Smooth muscle cell (in vitro differentiated cells): ENCODE measurements around the gene ARHGAP32. TPM values are rescaled to one million over a fixed set of nuclear protein-coding genes. Genes with fewer than 3 reads are reported as not detected.
A peak's percentile ranks its signal among the peaks of the same experiment; 100 is the strongest.

Source experiments
- DNase-seq: peaks from one replicate; lab custom pipeline; 2025; ENCODE audit not compliant: unreplicated experiment; lab: John Stamatoyannopoulos, UW
- H2AFZ ChIP-seq: fragments of 200-600 bp; sonication (generic); 2 replicates; pipeline ENCODE4 v1.6.0; 2016; ENCODE audit warnings: antibody characterized with exemption, low read depth, mild to moderate bottlenecking
- H3F3A ChIP-seq: fragments of 200-600 bp; sonication (generic); 2 replicates; pipeline ENCODE4 v1.6.0; 2017; ENCODE audit warnings: antibody characterized with exemption, low read depth
- H3K27ac ChIP-seq: fragments of 200-600 bp; sonication (generic); 2 replicates; pipeline ENCODE4 v1.5.1; 2016; ENCODE audit warnings: low read depth, mild to moderate bottlenecking
- H3K27me3 ChIP-seq: fragments of 200-600 bp; sonication (generic); 2 replicates; pipeline ENCODE4 v1.6.1; 2016; ENCODE audit warnings: low read depth, mild to moderate bottlenecking
- H3K36me3 ChIP-seq: fragments of 200-600 bp; sonication (generic); 2 replicates; pipeline ENCODE4 v1.5.1; 2016; ENCODE audit warnings: low read depth
- H3K4me1 ChIP-seq: fragments of 200-600 bp; sonication (generic); 2 replicates; pipeline ENCODE4 v1.5.1; 2016; ENCODE audit warnings: low read depth
- H3K4me2 ChIP-seq: fragments of 200-600 bp; sonication (generic); 2 replicates; pipeline ENCODE4 v1.6.0; 2016; ENCODE audit warnings: mild to moderate bottlenecking
- H3K4me3 ChIP-seq: fragments of 200-600 bp; sonication (generic); 2 replicates; pipeline ENCODE4 v1.5.1; 2016; ENCODE audit warnings: mild to moderate bottlenecking
- H3K79me2 ChIP-seq: fragments of 200-600 bp; sonication (generic); 2 replicates; pipeline ENCODE4 v1.6.0; 2016; ENCODE audit warnings: low read depth, mild to moderate bottlenecking
- H3K9ac ChIP-seq: fragments of 200-600 bp; sonication (generic); 2 replicates; pipeline ENCODE4 v1.6.0; 2016; ENCODE audit warnings: low read depth
- H3K9me3 ChIP-seq: fragments of 200-600 bp; sonication (generic); replicated peaks from 2 replicates; pipeline ENCODE4 v1.5.1; 2016; ENCODE audit warnings: low read depth
- H4K20me1 ChIP-seq: fragments of 200-600 bp; sonication (generic); 2 replicates; pipeline ENCODE4 v1.6.0; 2016; ENCODE audit warnings: low read depth
- WGBS: methylation state at CpG from one replicate; pipeline ENCODE4 v1.1.7; 2016; ENCODE audit warnings: low lambda C conversion rate; 5-methylcytosine and 5-hydroxymethylcytosine counted together
- polyA plus RNA-seq: library from polyadenylated mRNA; unstranded; fragments of >200 nt; fragmentation: Nextera tagmentation; extraction: Ambion mirVana; gene quantifications from 2 replicates; pipeline ENCODE4 v1.2.1, GENCODE V29; 2016
- total RNA-seq: library from RNA; depleted of rRNA; stranded (reverse); fragments of >200 nt; gene quantifications from 2 replicates; pipeline ENCODE4 v1.2.3, GENCODE V29; 2014
- TF ChIP-seq, protein P1 (sequence below): fragments of 200-600 bp; sonication (generic); IDR thresholded peaks from 2 replicates; pipeline ENCODE4 v1.5.1; 2017; ENCODE audit warnings: borderline replicate concordance, mild to moderate bottlenecking, antibody characterized with exemption; ENCODE audit not compliant: insufficient read depth, poor library complexity, severe bottlenecking

The ARHGAP32 gene
- total and polyA plus RNA-seq, 2 experiments from 2014 or later = 8.8 to 17.8 TPM

DNA sequence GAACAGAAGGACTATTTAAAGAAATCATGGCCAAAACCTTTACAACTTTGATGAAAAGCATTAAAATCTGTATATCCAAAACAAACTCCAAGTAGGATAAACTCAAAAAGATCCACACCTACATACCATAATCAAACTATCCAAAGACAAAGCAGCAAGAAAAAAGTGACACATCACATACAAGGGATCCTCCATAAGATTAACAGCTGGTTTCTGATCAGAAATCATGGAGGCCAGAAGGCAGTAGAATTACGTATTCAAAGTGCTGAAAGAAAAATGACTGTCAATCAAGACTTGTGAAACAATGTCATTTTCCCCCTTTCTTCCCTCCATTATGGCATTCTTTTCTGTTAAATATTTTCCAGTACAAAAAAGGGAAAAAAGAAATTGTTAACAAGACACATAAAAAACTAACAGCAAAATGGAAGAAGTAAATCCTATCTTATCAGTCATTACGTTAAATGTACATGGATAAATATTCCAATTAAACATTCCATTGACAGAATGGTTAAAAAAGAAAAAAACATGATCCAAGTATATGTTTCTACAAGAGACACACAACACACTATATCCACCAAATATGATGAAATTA is 34.2 kb upstream of the ARHGAP32 start:
- H3K4me1 ChIP-seq = peaks cover 14% of the 10 kb centered on the region

DNA sequence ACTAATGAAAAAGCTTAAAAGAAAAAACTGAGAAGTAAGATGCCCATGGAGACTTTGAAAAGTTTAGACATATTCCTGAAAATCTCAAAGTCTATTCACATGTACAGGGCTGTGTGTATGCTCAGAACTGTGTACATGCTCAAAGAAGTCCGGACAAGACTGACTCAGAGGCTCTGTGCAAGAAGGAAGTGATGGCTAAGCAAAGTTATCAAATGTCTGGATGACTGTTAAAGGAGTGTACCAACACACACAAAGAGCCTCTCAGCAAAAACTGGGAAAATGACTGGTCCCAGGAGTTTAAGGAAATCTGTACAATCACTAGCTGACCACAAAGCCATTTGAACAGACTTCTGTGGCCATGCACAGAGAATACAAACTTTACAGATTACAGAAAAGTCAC is 33.1 kb upstream of the ARHGAP32 start:
- no peaks in the 10 kb centered on the region for H3K27me3 ChIP-seq
- WGBS = 6% methylated on average over 1 of the region's 1 CpG
- peaks cover 7% of the 10 kb centered on the region for H3K36me3 ChIP-seq
- DNase-seq = no peak
- peaks cover 17% of the 10 kb centered on the region for H3K4me1 ChIP-seq
- H3F3A ChIP-seq = peaks cover 34% of the 10 kb centered on the region
- no peak overlapping the region for H3K4me3 ChIP-seq
- H4K20me1 ChIP-seq = no peaks in the 10 kb centered on the region
- H3K27ac ChIP-seq = peak overlapping the region; percentile 82
- H3K9ac ChIP-seq = no peak overlapping the region
- H3K9me3 ChIP-seq = peaks cover 5% of the 10 kb centered on the region
- H3K79me2 ChIP-seq = peaks cover 70% of the 10 kb centered on the region
- no peak overlapping the region for H2AFZ ChIP-seq
- peak overlapping the region; percentile 3 for H3K4me2 ChIP-seq
- TF ChIP-seq, protein P1, sequence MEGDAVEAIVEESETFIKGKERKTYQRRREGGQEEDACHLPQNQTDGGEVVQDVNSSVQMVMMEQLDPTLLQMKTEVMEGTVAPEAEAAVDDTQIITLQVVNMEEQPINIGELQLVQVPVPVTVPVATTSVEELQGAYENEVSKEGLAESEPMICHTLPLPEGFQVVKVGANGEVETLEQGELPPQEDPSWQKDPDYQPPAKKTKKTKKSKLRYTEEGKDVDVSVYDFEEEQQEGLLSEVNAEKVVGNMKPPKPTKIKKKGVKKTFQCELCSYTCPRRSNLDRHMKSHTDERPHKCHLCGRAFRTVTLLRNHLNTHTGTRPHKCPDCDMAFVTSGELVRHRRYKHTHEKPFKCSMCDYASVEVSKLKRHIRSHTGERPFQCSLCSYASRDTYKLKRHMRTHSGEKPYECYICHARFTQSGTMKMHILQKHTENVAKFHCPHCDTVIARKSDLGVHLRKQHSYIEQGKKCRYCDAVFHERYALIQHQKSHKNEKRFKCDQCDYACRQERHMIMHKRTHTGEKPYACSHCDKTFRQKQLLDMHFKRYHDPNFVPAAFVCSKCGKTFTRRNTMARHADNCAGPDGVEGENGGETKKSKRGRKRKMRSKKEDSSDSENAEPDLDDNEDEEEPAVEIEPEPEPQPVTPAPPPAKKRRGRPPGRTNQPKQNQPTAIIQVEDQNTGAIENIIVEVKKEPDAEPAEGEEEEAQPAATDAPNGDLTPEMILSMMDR = no peak

More for the DNA sequence above, 34.2 kb upstream of the ARHGAP32 start:
- Histone ChIP-seq H3K27me3 (no peaks in the 10 kb centered on the region), H3K79me2 (peaks cover 67% of the 10 kb centered on the region), H4K20me1 (no peaks in the 10 kb centered on the region), H3K4me2 (no peak overlapping the region), H3K36me3 (peaks cover 7% of the 10 kb centered on the region), H3F3A (peaks cover 34% of the 10 kb centered on the region), H3K4me3 (no peak overlapping the region), H3K27ac (peak overlapping the region; percentile 13), H3K9ac (no peak overlapping the region), H3K9me3 (peaks cover 5% of the 10 kb centered on the region), H2AFZ (no peak overlapping the region)
- TF ChIP-seq, protein P1 = no peak
- no peak for DNase-seq
- 98% methylated on average over 2 of the region's 2 CpGs for WGBS

DNA sequence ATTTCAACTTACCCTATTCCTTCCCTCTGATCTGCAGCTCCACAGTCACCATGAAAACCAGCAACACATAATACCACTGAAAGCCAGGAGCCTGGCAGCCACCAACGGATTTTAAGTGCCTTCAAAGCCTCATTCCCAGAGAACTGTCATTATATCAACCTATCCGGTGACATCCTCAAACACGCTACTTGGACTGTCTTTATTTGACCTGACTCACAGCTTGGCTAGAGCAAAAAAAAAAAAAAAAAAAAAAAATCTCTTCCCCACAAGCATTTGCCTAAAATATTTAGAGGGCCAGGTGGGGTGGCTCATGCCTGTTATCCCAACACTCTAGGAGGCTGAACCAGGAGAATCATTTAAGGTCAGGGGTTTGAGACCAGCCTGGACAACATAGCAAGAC is 32.4 kb upstream of the ARHGAP32 start:
- Histone ChIP-seq H3K27ac (peak overlapping the region; percentile 82), H3K79me2 (peaks cover 72% of the 10 kb centered on the region), H2AFZ (no peak overlapping the region), H3K4me1 (peaks cover 21% of the 10 kb centered on the region), H3K9ac (no peak overlapping the region), H3K4me2 (peak overlapping the region; percentile 3), H3K27me3 (no peaks in the 10 kb centered on the region), H3F3A (peaks cover 34% of the 10 kb centered on the region), H3K4me3 (no peak overlapping the region), H3K9me3 (peaks cover 5% of the 10 kb centered on the region), H3K36me3 (peaks cover 7% of the 10 kb centered on the region), H4K20me1 (peaks cover under 1% of the 10 kb centered on the region)
- 21% methylated on average over 3 of the region's 3 CpGs for whole genome bisulfite sequencing
- no peak for DNase-seq
- TF ChIP-seq, protein P1 = no peak

DNA sequence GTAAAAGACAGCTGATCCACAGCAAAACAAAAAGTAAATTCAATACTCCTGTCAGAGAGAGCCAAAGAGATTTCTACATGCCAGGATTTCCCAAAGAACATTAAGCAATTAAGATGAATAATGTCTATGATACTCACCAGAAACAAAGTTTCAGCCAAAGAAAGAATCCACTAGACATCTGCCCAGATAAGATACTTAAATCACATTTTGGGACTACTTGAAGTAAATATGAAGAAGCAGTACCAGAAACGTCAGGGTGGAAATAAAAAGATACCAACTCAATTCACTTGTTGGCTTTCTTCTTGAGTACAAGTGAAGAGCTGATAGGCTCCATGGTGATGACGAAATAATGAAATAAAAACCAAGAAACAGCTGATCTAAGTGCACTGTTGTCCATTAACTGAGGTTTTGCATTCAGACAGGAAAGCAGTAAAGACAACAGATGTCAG is 31.6 kb upstream of the ARHGAP32 start:
- Histone ChIP-seq H2AFZ (no peak overlapping the region), H3K9me3 (peaks cover 5% of the 10 kb centered on the region), H3K27ac (peak overlapping the region; percentile 82), H4K20me1 (peaks cover 6% of the 10 kb centered on the region), H3K4me3 (no peak overlapping the region), H3F3A (peaks cover 34% of the 10 kb centered on the region), H3K4me2 (peak overlapping the region; percentile 3), H3K36me3 (peaks cover 7% of the 10 kb centered on the region), H3K79me2 (peaks cover 72% of the 10 kb centered on the region), H3K9ac (peak overlapping the region; percentile 0), H3K27me3 (no peaks in the 10 kb centered on the region), H3K4me1 (peaks cover 27% of the 10 kb centered on the region)
- WGBS = 36% methylated on average over 2 of the region's 2 CpGs
- TF ChIP-seq, protein P1 = no peak
- DNase-seq = no peak
